GM12872 (cell line): ENCODE results near the gene VAV2.

Experiments used
- CTCF ChIP-seq: IDR thresholded peaks from 3 replicates; pipeline ENCODE4 v1.5.1; 2011; ENCODE audit warnings: low read depth, mild to moderate bottlenecking, low read length, moderate library complexity; ENCODE audit not compliant: insufficient read depth

VAV2 gene

GRCh38 chr9:133969681-133970580 lies 22.2 kb downstream of the VAV2 start:
- TF ChIP-seq CTCF = no peak

GRCh38 chr9:133968966-133969617 lies 23.0 kb downstream of the VAV2 start:
- no peak for TF ChIP-seq CTCF

GRCh38 chr9:133968428-133968827 lies 23.7 kb downstream of the VAV2 start:
- no peak for TF ChIP-seq CTCF

- no peak for TF ChIP-seq CTCF
These were observed 24.9 kb downstream of the VAV2 start for GRCh38 chr9:133967024-133967741.

- TF ChIP-seq CTCF = no peak
These were observed 27.7 kb downstream of the VAV2 start for GRCh38 chr9:133964463-133964862.

- no peak for TF ChIP-seq CTCF
These were observed 29.0 kb downstream of the VAV2 start for GRCh38 chr9:133963166-133963565.

GRCh38 chr9:133962341-133962740 lies 29.8 kb downstream of the VAV2 start:
- no peak for TF ChIP-seq CTCF
